Activated CD4-positive, alpha-beta T cell treated with anti-CD3 and anti-CD28 coated beads for 1 hour (primary cell): ENCODE measurements around the gene UBASH3B.
A peak's percentile ranks its signal among the peaks of the same experiment; 100 is the strongest.
"Not testable (repeated sequence)": the region's sequence is repeated elsewhere in the genome, so short reads cannot be mapped to it uniquely, and the experiment has no call there.

Source experiments
- DNase-seq: peaks from one replicate; pipeline ENCODE4 v3.0.0-alpha.2; 2020

UBASH3B gene

GRCh38 chr11:122655527-122656072, at the start of gene UBASH3B:
UBASH3B (plus strand) TSS chr11:122655722; CDS start chr11:122656050, 328 bp downstream.
- peak; percentile 46 for DNase-seq

GRCh38 chr11:122607162-122607561, 48.4 kb upstream of the UBASH3B start:
- not testable (repeated sequence) for DNase-seq

GRCh38 chr11:122612123-122612824, 43.2 kb upstream of the UBASH3B start:
- DNase-seq: no peak

- no peak for DNase-seq
Measured at GRCh38 chr11:122616718-122617117, 38.8 kb upstream of the UBASH3B start.

GRCh38 chr11:122617297-122617696, 38.2 kb upstream of the UBASH3B start:
- DNase-seq: no peak

- no peak for DNase-seq
Measured at GRCh38 chr11:122617926-122618325, 37.6 kb upstream of the UBASH3B start.

GRCh38 chr11:122618927-122619326, 36.6 kb upstream of the UBASH3B start:
- no peak for DNase-seq

GRCh38 chr11:122619757-122620156, 35.8 kb upstream of the UBASH3B start:
- no peak for DNase-seq

GRCh38 chr11:122625501-122625900, 30.0 kb upstream of the UBASH3B start:
- not testable (repeated sequence) for DNase-seq

- DNase-seq: no peak
Measured at GRCh38 chr11:122625976-122626665, 29.4 kb upstream of the UBASH3B start.

- DNase-seq: no peak
Measured at GRCh38 chr11:122627745-122628144, 27.8 kb upstream of the UBASH3B start.

- DNase-seq: peak; percentile 53
Measured at GRCh38 chr11:122628810-122629555, 26.5 kb upstream of the UBASH3B start.

- DNase-seq: no peak
Measured at GRCh38 chr11:122632181-122632824, 23.2 kb upstream of the UBASH3B start.

- no peak for DNase-seq
Measured at GRCh38 chr11:122633219-122633829, 22.2 kb upstream of the UBASH3B start.

- DNase-seq: no peak
Measured at GRCh38 chr11:122634501-122634900, 21.0 kb upstream of the UBASH3B start.

GRCh38 chr11:122637541-122637940, 18.0 kb upstream of the UBASH3B start:
- no peak for DNase-seq

- DNase-seq: no peak
Measured at GRCh38 chr11:122642472-122642922, 13.0 kb upstream of the UBASH3B start.

GRCh38 chr11:122642971-122643370, 12.6 kb upstream of the UBASH3B start:
- no peak for DNase-seq

- no peak for DNase-seq
Measured at GRCh38 chr11:122645847-122646246, 9.7 kb upstream of the UBASH3B start.

GRCh38 chr11:122646549-122647340, 8.8 kb upstream of the UBASH3B start:
- DNase-seq: no peak

GRCh38 chr11:122647736-122648275, 7.7 kb upstream of the UBASH3B start:
- DNase-seq: no peak
